ENCODE measurements around the gene HSPA9.

The HSPA9 gene

DNA sequence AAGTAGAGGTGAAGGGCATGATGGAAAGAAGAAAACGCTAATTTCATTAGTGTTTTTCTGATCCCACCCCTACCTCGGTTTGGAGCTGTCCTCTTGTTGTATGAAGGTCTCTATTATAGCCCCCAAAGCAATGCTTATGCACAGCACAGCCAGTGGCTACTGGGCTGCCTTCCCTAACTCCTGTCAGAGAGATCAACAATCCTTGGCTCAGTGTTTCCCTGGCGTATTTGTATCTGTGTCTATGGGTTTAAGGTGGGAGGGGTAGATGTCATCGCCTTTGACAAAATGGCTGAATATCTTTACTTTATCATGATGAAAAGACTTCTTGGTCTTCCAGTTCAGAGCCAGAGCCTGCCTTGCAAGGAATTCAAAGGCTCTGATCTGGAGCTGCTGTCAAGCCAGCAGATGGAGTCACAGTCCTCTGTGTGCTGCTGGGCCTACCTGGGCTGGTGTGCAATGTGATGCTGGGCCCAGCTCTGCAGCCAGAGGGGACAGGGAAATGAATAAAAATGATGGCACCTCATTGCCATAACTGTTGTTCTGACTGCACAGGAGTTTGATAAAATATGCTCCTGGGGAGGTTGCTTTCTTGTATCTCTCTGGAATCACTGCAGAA lies 20.1 kb upstream of the HSPA9 start:
- no peak for DNase-seq (ENCODE audit: low read depth in 2 of 2)

DNA sequence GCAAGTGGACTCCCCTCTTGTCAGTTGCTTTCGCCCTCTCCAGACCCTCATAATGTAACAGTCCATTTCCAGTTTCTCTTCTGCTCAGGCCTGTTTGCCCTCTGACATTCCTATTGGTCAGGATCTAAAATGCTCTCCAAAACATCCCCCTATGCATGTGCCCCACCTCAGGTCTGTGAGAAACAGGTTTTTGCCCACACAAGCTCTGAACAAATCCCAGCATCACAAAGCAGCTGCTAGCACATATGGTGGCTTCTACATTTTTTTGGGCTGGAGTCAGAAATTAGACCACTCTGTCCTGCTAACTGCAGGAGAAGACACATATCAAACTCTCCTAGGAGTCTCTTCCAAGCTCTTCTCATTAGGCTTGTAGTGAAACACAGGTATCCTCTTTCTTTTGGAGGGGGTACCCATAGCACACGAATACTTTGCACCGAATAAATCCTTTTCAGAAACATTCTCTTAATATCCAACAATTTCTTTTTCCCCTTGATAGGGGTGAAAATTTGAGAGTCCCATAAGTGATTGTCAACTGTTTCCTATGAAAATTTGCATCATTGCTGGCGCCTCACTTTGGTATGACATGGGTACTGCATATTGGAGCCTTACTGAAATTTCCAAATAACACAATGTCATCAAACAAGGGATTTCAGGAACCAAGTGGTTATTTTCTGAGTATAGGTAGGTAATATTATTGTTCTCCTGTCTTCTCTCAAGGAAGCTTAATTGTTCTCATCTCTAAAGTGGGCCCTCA lies 19.3 kb upstream of the HSPA9 start:
- no peak for DNase-seq (ENCODE audit: low read depth in 2 of 2)

GRCh38 chr5:138588013-138588788 lies 13.0 kb upstream of the HSPA9 start:
- DNase-seq (ENCODE audit: low read depth in 2 of 2) = no peak

DNA sequence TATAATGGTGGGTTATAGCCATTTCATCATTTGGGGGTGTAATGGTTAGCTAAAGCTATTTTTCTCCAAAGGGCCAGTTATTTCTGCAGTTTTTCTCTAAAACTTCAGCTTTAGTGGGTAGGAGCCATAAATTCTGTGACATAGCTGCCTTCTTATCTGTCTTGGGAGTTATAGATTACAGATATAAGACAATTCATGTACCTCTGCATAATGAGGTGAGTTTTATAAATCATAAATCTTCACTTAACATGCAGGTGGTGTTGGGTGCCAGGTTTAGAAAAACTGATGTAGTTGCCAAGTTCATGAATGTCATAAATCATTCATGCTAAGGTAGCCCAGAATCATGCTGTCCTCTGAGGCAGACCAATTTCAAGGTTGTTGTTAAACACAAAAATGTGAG lies 10.0 kb upstream of the HSPA9 start:
- no peak for DNase-seq (ENCODE audit: low read depth in 2 of 2)

DNA sequence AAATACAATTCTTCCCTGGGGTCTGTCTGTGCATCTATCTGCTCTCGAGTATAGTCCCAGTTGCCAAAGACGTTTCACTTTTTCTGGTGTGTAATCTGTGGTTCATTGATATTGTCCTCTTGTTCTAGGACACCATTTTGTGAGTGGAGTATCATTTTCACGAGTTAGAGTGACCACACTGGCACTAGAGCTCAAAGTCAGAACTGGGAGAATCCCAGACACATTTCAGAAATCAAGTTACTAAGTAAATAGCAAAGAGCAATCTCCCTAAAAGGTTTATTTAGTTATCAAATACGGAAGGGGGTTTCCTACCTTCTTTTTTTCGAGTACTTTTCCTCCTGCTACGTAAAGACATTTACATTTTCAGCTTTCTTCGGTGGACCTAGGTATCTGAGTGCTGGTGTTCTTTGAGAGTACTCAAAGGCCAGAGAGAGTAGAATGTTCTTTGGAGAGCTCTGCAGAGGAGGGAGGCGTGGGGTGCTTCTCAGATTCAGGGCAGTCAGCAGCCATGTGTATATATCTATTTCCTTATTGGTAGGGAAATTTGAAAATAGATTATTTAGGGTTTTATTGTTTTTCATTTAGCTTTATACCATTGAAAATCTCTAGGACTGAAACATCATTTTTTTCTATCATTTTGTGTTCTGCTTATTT lies 8.9 kb upstream of the HSPA9 start:
- DNase-seq (ENCODE audit: low read depth in 2 of 2) = no peak

- DNase-seq (ENCODE audit: low read depth in 2 of 2) = no peak
Measured at GRCh38 chr5:138582959-138583358, 7.8 kb upstream of the HSPA9 start.

- no peak for DNase-seq (ENCODE audit: low read depth in 2 of 2)
Measured at GRCh38 chr5:138580777-138581176, 5.6 kb upstream of the HSPA9 start.

DNA sequence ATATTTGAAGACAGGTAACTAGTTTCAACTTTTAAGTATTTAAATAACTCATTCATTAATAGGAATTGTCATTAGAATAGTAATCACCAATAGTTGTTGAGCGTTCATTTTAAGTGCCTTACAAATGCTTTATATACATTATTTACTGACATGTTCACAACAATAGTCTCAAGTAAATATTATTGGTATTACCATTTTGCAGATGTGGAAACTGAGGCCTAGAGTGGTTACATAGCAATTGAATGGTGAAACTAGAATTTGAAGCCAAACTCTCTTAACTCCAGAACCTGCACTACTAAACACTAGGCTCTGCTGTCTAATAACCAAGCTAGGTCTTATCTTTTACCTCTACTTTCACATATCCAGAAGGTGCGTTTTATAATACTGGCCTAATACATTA lies 4.8 kb upstream of the HSPA9 start:
- DNase-seq (ENCODE audit: low read depth in 2 of 2) = no peak

DNA sequence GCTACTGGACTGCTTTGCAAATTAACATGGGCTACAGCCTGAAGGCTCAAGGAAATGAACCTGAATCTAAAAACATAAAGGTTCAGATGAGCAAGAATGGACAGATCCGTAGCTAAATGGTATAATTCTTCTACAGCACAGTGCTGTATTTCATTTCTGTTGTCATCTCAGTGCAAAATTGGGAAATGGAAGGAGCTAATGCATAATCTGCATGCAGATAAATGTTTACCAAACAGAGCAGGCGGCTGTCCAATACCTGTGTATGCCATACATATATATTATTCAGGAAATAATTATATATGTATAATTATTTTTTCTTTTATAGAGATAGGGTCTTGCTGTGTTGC lies 4.3 kb upstream of the HSPA9 start:
- no peak for DNase-seq (ENCODE audit: low read depth in 2 of 2)

DNA sequence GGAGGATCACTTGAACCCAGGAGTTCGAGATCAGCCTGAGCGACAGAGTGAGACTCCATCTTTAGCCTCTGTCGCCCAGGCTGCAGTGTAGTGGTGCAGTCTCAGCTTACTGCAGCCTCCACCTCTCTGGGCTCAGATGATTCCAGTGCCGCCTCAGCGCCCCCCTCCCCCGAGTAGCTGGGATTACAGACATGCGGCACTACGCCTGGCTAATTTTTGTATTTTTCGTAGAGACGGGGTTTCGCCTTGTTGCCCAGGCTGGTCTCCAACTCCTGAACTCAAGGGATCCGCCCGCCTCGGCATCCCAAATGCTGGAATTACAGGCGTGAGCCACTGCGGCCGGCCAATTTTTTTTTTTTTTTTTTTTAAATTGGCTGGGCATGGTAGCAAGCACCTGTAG lies 2.3 kb upstream of the HSPA9 start:
- DNase-seq (ENCODE audit: low read depth in 2 of 2) = no peak

- DNase-seq (ENCODE audit: low read depth in 2 of 2) = no peak
Measured at GRCh38 chr5:138574744-138575193, 432 bp downstream of the HSPA9 start.

DNA sequence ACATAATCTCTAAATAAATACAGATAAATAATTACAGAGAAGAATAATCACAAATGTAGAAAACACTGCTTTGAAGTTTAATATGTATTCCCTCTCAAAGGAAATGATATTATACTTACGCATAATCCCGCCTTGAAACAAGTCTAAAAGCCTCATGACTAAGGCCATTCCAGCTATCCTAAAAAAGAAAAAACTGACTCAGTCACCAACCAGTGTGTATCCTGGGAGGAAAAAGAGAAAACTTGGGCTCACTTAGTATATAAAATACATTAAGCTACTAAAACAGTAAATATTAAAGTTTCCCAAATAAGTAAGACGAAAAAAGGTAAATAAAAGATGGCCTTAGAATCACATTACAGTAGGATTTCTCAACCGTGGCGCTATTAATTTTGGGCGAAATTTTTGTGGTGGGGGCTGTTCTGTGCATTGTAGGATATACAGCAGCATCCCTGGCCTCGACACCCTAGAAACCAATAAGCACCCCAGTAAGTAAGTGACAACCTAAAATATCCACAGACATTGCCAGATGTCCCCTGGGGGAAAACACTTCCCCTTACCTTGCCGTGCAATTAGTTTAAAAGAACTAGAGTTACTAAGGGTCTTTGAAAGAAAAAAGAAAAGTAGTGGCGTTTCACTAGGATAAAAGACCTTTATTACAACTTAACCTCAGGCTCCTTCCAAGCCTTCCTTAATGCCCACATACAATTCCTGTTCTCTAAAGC lies 1.1 kb downstream of the HSPA9 start:
- no peak for DNase-seq (ENCODE audit: low read depth in 2 of 2)

DNA sequence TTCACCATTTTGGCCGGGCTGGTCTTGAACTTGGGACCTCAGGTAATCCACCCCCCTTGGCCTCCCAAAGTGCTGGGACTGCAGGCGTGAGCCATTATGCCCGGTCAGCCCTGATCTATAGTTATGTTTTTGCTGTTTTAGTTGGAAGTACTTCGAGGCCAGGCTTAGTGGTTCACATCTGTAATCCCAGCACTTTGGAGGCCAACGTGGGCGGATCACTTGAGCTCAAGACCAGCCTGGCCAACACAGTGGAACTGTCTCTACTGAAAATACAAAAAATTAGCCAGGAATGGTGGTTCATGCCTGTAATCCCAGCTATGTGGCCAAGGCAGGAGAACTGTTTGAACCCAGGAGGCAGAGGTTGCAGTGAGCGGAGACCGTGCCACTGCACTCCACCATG lies 2.0 kb downstream of the HSPA9 start:
- no peak for DNase-seq (ENCODE audit: low read depth in 2 of 2)

GRCh38 chr5:138570871-138571270 lies 4.3 kb downstream of the HSPA9 start:
- DNase-seq (ENCODE audit: low read depth in 2 of 2) = no peak

- no peak for DNase-seq (ENCODE audit: low read depth in 2 of 2)
Measured at GRCh38 chr5:138569782-138570181, 5.4 kb downstream of the HSPA9 start.

- no peak for DNase-seq (ENCODE audit: low read depth in 2 of 2)
Measured at GRCh38 chr5:138568061-138568824, 7.0 kb downstream of the HSPA9 start.

- DNase-seq (ENCODE audit: low read depth in 2 of 2) = no peak
Measured at GRCh38 chr5:138566792-138567191, 8.4 kb downstream of the HSPA9 start.

DNA sequence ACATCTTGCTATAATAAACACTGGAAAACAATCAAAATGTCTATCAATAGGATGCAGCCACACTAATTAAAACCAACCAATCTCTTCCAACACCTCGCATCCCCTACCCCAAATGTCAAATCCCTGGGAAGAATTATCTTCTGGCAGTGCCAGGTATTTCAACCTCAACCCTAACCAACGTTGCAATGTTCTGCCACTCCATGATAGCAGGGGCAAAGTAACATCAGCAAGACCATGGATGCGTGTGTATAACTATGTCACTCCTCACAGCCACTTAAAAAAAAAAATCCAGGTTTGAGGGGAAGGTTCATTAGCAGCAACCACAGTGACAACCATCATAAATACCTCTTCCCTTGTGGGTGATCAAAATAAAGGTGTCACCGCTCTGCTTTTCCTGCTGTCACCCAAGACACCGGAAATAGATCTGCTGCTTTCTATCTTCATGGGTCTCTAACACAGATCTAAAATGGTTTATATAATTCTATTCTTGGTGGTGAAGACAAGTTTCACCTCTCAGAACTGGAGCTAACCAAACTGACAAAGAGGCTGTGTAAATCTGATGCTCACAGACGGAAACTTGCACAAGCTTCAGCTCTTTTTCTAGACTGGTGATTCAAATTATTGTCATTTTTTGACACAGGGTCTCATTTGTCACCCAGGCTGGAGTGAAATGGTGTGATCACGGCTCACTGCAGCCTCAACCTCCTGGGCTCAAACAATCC lies 9.9 kb downstream of the HSPA9 start:
- DNase-seq (ENCODE audit: low read depth in 2 of 2) = no peak

DNA sequence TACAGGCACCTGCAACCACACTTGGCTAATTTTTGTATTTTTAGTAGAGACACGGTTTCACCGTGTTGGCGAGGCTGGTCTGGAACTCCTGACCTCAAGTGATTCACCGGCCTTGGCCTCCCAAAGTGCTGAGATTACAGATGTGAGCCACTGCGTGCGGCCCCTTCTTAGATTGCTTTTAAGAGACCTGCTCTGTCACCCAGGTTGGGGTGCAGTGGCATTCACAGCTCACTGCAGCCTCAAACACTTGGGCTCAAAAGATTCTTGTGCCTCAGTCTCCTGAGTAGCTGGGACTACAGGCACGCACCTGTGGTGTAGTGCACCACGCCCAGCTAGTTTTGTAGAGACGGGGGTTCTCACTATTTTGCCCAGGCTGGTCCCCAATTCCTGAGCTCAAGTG lies 11.0 kb downstream of the HSPA9 start:
- DNase-seq (ENCODE audit: low read depth in 2 of 2) = no peak

- DNase-seq (ENCODE audit: low read depth in 2 of 2) = no peak
Measured at GRCh38 chr5:138563340-138564118, 11.7 kb downstream of the HSPA9 start.

All from stimulated activated CD4-positive, alpha-beta T cell treated with anti-CD3 and anti-CD28 coated beads, Interleukin-12 subunit alpha, Interleukin-12 subunit beta, amount 100 ng/mL, for 24 hours (primary cell).